ENCODE data around the gene PMFBP1.

PMFBP1 gene

DNA sequence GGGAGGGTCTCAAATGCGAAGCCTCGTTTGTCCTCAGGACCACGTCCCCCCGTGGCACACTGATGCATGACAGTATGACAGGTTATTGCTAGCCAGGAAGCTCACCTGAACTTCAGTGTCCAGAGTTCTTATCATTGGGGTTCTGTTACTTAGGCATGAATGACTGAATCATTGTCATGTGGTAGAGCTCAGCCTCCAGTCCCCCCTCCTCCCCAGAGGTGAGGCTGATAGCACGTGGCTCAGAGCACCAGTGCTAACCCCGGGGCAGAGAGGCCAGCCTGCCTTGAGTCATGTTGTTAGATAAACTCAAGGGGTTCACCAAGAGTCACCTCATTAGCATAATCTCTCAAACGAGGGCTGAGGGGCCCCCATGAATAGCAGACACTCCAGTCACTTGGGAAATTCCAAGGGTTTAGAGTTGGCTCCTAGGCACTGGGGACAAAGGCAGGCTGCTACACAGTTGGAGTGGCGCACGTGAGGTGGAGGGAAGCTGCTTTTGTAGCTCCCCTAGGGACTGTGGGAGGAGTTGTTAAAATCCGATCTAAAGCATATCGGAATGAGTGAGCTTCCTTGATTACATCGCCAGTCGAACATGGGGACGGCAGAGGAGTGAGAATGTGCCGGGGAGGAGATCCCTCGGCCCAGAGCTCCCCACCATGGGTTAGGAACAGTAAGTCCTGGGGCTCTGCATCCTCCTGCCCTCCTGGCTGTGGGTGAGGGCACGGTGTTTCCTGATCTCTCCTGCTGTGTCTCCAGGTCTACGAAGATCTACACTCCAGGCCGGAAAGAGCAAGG is 60.1 kb downstream of the PMFBP1 start:
- no peak overlapping the region for H3K4me3 ChIP-seq (replicated peaks; ENCODE audit: low read depth, low read length)
- DNase-seq (ENCODE audit: extremely low read depth, low read depth) = no peak
- TF ChIP-seq, protein P1, sequence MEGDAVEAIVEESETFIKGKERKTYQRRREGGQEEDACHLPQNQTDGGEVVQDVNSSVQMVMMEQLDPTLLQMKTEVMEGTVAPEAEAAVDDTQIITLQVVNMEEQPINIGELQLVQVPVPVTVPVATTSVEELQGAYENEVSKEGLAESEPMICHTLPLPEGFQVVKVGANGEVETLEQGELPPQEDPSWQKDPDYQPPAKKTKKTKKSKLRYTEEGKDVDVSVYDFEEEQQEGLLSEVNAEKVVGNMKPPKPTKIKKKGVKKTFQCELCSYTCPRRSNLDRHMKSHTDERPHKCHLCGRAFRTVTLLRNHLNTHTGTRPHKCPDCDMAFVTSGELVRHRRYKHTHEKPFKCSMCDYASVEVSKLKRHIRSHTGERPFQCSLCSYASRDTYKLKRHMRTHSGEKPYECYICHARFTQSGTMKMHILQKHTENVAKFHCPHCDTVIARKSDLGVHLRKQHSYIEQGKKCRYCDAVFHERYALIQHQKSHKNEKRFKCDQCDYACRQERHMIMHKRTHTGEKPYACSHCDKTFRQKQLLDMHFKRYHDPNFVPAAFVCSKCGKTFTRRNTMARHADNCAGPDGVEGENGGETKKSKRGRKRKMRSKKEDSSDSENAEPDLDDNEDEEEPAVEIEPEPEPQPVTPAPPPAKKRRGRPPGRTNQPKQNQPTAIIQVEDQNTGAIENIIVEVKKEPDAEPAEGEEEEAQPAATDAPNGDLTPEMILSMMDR (IDR thresholded peaks at IDR 0.05; ENCODE audit: low read depth, low read length, missing control alignments) = no peak

DNA sequence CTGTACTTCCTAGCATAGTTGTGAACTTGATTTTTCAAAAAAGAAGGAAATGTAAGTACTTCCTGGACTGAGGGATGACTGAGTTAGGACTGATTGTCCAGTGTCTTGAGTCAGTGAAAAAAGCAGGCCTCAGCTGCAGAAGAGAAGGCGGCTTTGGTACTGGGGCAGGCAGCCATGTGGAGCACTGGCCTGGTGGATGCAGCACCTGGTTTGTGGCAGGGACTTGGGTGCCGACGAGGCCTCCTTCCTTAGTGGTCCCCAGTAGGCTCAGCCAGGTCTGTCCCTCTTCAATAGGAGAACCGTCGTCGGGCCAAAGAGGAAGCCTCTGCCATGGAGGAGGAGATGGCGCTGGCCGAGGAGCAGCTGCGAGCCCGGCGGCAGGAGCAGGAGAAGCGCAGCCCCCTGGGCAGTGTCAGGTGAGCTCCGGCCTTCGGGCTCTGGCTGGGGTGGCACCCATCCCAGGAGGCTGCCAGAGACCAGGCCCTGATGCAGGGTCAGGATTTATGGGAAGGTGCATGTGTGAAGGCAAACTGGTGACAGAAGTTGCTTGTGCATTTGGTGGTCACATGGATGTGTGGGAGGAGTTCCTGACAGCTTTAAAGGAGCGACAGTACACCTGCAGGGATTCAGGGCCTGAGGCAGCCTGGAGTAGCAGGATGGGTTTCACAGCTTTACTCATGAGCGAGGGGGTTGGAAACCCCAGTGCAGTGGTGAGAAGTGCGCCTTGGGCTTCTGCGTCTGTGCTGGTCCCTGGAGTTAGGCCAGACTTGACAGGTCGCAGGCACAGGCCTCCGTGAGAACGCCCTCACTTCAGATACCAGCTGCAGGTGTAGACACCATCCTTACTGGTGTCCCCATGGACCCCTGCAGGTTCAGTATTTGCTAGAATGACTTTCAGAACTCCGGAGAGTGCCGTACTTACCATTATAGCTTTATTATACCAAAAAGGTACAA is 61.0 kb downstream of the PMFBP1 start:
- no peak overlapping the region for H3K4me3 ChIP-seq (replicated peaks; ENCODE audit: low read depth, low read length)
- TF ChIP-seq, protein P1 (IDR thresholded peaks at IDR 0.05; ENCODE audit: low read depth, low read length, missing control alignments) = no peak
- no peak for DNase-seq (ENCODE audit: extremely low read depth, low read depth)

DNA sequence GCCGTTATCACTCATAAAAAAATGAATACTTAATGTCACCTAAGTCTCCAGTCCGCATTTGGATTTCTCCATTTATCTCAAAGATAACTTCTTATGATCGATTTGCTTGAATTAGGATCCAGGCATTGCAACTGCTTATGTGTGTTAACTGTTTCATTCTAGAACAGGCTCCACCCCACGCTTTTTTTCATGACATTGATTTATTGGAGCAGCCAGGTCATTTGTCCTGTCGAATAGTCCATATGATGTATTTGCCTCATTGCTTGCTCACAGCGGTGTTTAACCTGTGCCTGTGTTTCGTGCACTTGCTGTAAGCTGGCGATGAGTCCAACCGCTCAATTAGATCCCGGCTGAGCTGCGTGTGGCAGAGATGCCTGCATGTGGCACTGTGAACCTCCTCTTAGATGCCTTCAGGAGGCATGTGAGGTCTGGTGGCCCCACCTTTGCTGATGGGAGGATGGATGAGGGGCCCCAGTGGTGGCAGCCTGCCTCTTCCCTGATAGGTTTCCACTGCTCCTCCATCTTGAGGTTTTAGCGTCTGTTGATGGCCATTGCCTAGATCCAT is 61.9 kb downstream of the PMFBP1 start:
- no peak overlapping the region for H3K4me3 ChIP-seq (replicated peaks; ENCODE audit: low read depth, low read length)
- DNase-seq (ENCODE audit: extremely low read depth, low read depth) = no peak
- TF ChIP-seq, protein P1 (IDR thresholded peaks at IDR 0.05; ENCODE audit: low read depth, low read length, missing control alignments) = no peak

DNA sequence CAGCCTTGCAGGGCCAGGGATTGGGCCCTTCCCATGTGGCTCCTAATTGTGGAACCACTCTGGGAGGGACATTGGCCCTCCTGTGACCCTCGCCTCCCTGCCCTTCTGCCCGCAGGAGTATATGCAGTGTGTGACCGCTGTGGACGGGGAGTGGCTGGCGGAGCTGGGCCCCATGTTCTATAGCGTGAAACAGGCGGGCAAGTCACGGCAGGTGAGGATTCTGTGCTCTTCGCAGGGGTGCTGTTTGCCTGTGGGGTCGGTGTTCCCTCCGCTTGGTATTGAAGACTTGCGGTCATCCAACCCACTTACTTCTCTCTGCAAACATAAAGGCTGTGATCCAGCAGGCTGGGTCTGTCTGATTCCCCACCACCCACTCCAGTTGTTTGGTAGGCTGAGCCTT is 62.7 kb downstream of the PMFBP1 start:
- H3K4me3 ChIP-seq (replicated peaks; ENCODE audit: low read depth, low read length) = no peak overlapping the region
- DNase-seq (ENCODE audit: extremely low read depth, low read depth) = no peak
- TF ChIP-seq, protein P1 (IDR thresholded peaks at IDR 0.05; ENCODE audit: low read depth, low read length, missing control alignments) = no peak

DNA sequence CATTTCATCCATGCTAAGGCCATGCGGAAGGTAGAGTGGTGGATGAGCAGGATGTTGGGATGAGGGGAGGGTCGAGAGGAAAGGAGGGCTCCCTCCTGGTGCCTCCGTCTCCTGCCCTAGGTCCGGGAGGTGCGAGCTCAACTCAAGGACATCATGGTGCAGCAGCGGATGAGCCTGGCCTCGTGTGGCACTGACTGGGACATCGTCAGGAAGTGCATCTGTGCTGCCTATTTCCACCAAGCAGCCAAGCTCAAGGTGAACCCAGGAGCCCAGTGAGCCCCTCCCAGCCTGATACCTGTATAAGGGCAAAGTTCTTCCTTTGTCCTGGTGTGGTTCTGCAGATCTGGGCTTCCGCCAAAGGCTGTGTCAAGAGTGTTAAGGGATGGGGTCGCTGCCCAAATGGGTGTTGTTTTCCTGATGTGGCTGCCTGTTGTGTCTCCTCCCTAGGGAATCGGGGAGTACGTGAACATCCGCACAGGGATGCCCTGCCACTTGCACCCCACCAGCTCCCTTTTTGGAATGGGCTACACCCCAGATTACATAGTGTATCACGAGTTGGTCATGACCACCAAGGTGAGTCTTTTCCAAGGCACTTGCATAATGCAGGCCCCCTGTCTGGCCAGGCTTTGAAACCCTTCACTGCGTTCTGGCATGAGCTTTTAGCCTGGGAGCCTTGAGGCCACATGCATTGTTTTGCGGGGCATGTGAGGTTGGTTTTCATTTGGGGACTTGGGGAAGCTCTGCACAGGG is 63.4 kb downstream of the PMFBP1 start:
- no peak overlapping the region for H3K4me3 ChIP-seq (replicated peaks; ENCODE audit: low read depth, low read length)
- TF ChIP-seq, protein P1 (IDR thresholded peaks at IDR 0.05; ENCODE audit: low read depth, low read length, missing control alignments) = no peak
- no peak for DNase-seq (ENCODE audit: extremely low read depth, low read depth)

DNA sequence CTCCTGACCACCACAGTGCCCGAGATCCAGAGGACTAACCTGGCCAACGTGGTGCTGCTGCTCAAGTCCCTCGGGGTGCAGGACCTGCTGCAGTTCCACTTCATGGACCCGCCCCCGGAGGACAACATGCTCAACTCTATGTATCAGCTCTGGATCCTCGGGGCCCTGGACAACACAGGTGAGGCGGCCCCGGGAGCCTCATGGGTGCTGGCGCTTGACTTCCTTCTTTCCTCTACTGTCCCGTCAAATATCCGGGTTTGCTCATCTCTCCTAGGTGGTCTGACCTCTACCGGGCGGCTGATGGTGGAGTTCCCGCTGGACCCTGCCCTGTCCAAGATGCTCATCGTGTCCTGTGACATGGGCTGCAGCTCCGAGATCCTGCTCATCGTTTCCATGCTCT is 64.6 kb downstream of the PMFBP1 start:
- H3K4me3 ChIP-seq (replicated peaks; ENCODE audit: low read depth, low read length) = no peak overlapping the region
- TF ChIP-seq, protein P1 (IDR thresholded peaks at IDR 0.05; ENCODE audit: low read depth, low read length, missing control alignments) = no peak
- DNase-seq (ENCODE audit: extremely low read depth, low read depth) = no peak
